GM18526 (cell line): ENCODE measurements around the gene PPP2R5C.

Experiments used
- POLR2A ChIP-seq: IDR thresholded peaks from 3 replicates; pipeline ENCODE4 v1.6.1; 2011; ENCODE audit not compliant: insufficient read length; ENCODE audit errors: extremely low read depth

The PPP2R5C gene

GRCh38 chr14:101884934-101885576 is 123.5 kb downstream of the PPP2R5C start:
- TF ChIP-seq POLR2A: no peak

GRCh38 chr14:101887219-101887618 is 125.7 kb downstream of the PPP2R5C start:
- TF ChIP-seq POLR2A: no peak

GRCh38 chr14:101888182-101888581 is 126.7 kb downstream of the PPP2R5C start:
- TF ChIP-seq POLR2A: no peak

GRCh38 chr14:101889366-101889765 is 127.9 kb downstream of the PPP2R5C start:
- no peak for TF ChIP-seq POLR2A

GRCh38 chr14:101889898-101890297 is 128.4 kb downstream of the PPP2R5C start:
- TF ChIP-seq POLR2A: no peak

- no peak for TF ChIP-seq POLR2A
These were observed 130.0 kb downstream of the PPP2R5C start for GRCh38 chr14:101891471-101891870.

- TF ChIP-seq POLR2A: no peak
These were observed 132.2 kb downstream of the PPP2R5C start for GRCh38 chr14:101893759-101894158.

- no peak for TF ChIP-seq POLR2A
These were observed 133.0 kb downstream of the PPP2R5C start for GRCh38 chr14:101894365-101895081.

- TF ChIP-seq POLR2A: no peak
These were observed 133.7 kb downstream of the PPP2R5C start for GRCh38 chr14:101895256-101895655.

- TF ChIP-seq POLR2A: no peak
These were observed 135.8 kb downstream of the PPP2R5C start for GRCh38 chr14:101897326-101897725.

- no peak for TF ChIP-seq POLR2A
These were observed 136.9 kb downstream of the PPP2R5C start for GRCh38 chr14:101898416-101898815.

- no peak for TF ChIP-seq POLR2A
These were observed 137.8 kb downstream of the PPP2R5C start for GRCh38 chr14:101899263-101899662.

GRCh38 chr14:101900253-101900652 is 138.7 kb downstream of the PPP2R5C start:
- no peak for TF ChIP-seq POLR2A

GRCh38 chr14:101903111-101903561 is 141.6 kb downstream of the PPP2R5C start:
- no peak for TF ChIP-seq POLR2A

GRCh38 chr14:101905614-101906013 is 144.1 kb downstream of the PPP2R5C start:
- TF ChIP-seq POLR2A: no peak

GRCh38 chr14:101906645-101907044 is 145.1 kb downstream of the PPP2R5C start:
- TF ChIP-seq POLR2A: no peak

- TF ChIP-seq POLR2A: no peak
These were observed 146.1 kb downstream of the PPP2R5C start for GRCh38 chr14:101907619-101908018.
